CD4-positive, CD25-positive, alpha-beta regulatory T cell (primary cell): ENCODE measurements around the gene MCL1. TPM values are rescaled to one million over a fixed set of nuclear protein-coding genes. Genes with fewer than 3 reads are reported as not detected.

Experiments
- ATAC-seq, 2 donors: fragments of 150-1000 bp; cut with Tn5 transposase; one replicate each; pipeline ENCODE4 v1.10.0; 2021; ENCODE audit warnings: low read depth in 2 of 2, moderate number of reproducible peaks in 2 of 2, moderate library complexity in 1 of 2
- DNase-seq, 3 donors: peaks; one replicate each; pipeline versions ENCODE4 v3.0.0 to v3.0.0-alpha.2; 2012 to 2022; ENCODE audit warnings: mixed read lengths in 1 of 3
- H3K27ac ChIP-seq: one replicate; pipeline ENCODE4 v1.7.0; 2013; ENCODE audit warnings: mild to moderate bottlenecking, low read length; ENCODE audit not compliant: insufficient read depth, poor library complexity, severe bottlenecking
- H3K27me3 ChIP-seq: one replicate; pipeline ENCODE4 v1.7.0; 2013; ENCODE audit warnings: low read length; ENCODE audit not compliant: control insufficient read depth, insufficient read depth
- H3K36me3 ChIP-seq: one replicate; pipeline ENCODE4 v1.7.0; 2013; ENCODE audit warnings: mild to moderate bottlenecking, low read length, moderate library complexity; ENCODE audit not compliant: control insufficient read depth, insufficient read depth
- H3K4me1 ChIP-seq: 2 replicates; pipeline ENCODE4 v1.7.0; 2013; ENCODE audit warnings: mild to moderate bottlenecking, low read length; ENCODE audit not compliant: insufficient read depth, control insufficient read depth, poor library complexity, severe bottlenecking
- H3K4me3 ChIP-seq: one replicate; pipeline ENCODE4 v1.7.0; 2013; ENCODE audit warnings: low read depth, mild to moderate bottlenecking, low read length, moderate library complexity
- H3K9me3 ChIP-seq, 2 experiments: 1 replicate in 1 of 2; 2 replicates in 1 of 2; pipeline ENCODE4 v1.7.0; 2013; ENCODE audit warnings: low read length in 2 of 2, mild to moderate bottlenecking in 1 of 2, moderate library complexity in 1 of 2; ENCODE audit not compliant: control insufficient read depth in 2 of 2
- H3K27ac Mint-ChIP-seq, 3 donors: one replicate each; pipeline ENCODE4 v1.8.0; 2020 to 2022; ENCODE audit warnings: mild to moderate bottlenecking in 3 of 3, mixed read lengths in 3 of 3, moderate library complexity in 2 of 3
- H3K27me3 Mint-ChIP-seq: one replicate; pipeline ENCODE4 v1.8.0; 2022; ENCODE audit warnings: mild to moderate bottlenecking, mixed read lengths
- H3K36me3 Mint-ChIP-seq: one replicate; pipeline ENCODE4 v1.8.0; 2020; ENCODE audit warnings: mixed read lengths
- H3K4me1 Mint-ChIP-seq, 4 donors: one replicate each; pipeline ENCODE4 v1.8.0; 2020 to 2022; ENCODE audit warnings: mixed read lengths in 4 of 4, mild to moderate bottlenecking in 1 of 4
- H3K4me3 Mint-ChIP-seq, 4 donors: one replicate each; pipeline ENCODE4 v1.8.0; 2020 to 2022; ENCODE audit warnings: mild to moderate bottlenecking in 4 of 4, mixed read lengths in 4 of 4, moderate library complexity in 3 of 4
- H3K9me3 Mint-ChIP-seq, 7 donors: one replicate each; pipeline ENCODE4 v1.8.0; 2020 to 2022; ENCODE audit warnings: mixed read lengths in 7 of 7, mild to moderate bottlenecking in 3 of 7, moderate library complexity in 2 of 7
- polyA plus RNA-seq, 4 donors: library from polyadenylated mRNA; unstranded; fragments of 300-500 nt; fragmentation: Illumina TruSeq; gene quantifications; one replicate each; pipeline ENCODE4 v1.2.3, GENCODE V29; 2021
- total RNA-seq: library from RNA; stranded (reverse); gene quantifications from one replicate; pipeline ENCODE4 v1.2.3, GENCODE V29; 2022

Gene MCL1
- total and polyA plus RNA-seq, 5 donors from 2014 or later: 167 to 764 (median 184) TPM

- Mint-ChIP-seq H3K9me3 (peaks cover 0 to 1% (median 0%) of the 10 kb centered on the region in 7 donors), H3K4me3 (peak overlapping the region; percentile 83 to 89 (median 84)), H3K4me1 (peaks cover 0 to 24% (median 11%) of the 10 kb centered on the region in 4 donors), H3K27me3 (peaks cover 66% of the 10 kb centered on the region), H3K36me3 (no peaks in the 10 kb centered on the region), H3K27ac (no peak overlapping the region)
- Histone ChIP-seq H3K27me3 (peaks cover 7% of the 10 kb centered on the region), H3K27ac (no peak overlapping the region), H3K4me3 (peak overlapping the region; percentile 74), H3K36me3 (no peaks in the 10 kb centered on the region), H3K9me3 (no peaks in the 10 kb centered on the region), H3K4me1 (peaks cover 22% of the 10 kb centered on the region)
- ATAC-seq (no peak), DNase-seq (no peak)
These were observed 31.1 kb downstream of the MCL1 start for GRCh38 chr1:150548324-150548631.

- H3K4me3 Mint-ChIP-seq: peak overlapping the region in 1 of 4 donors; percentile 29
These were observed 33.0 kb downstream of the MCL1 start for GRCh38 chr1:150546294-150546937.

GRCh38 chr1:150545486-150546032 lies 33.9 kb downstream of the MCL1 start:
- H3K4me3 ChIP-seq: no peak overlapping the region
- H3K36me3 Mint-ChIP-seq: no peaks in the 10 kb centered on the region
- H3K4me1 ChIP-seq: peaks cover 16% of the 10 kb centered on the region
- peaks cover 61% of the 10 kb centered on the region for H3K27me3 Mint-ChIP-seq
- no peak overlapping the region for H3K4me3 Mint-ChIP-seq
- peaks cover 0 to 11% (median 6%) of the 10 kb centered on the region in 4 donors for H3K4me1 Mint-ChIP-seq
- peaks cover 7% of the 10 kb centered on the region for H3K27me3 ChIP-seq
- DNase-seq: no peak
- H3K9me3 ChIP-seq: no peaks in the 10 kb centered on the region
- no peak overlapping the region for H3K27ac ChIP-seq
- H3K9me3 Mint-ChIP-seq: peaks cover 0 to 1% (median 0%) of the 10 kb centered on the region in 7 donors
- H3K27ac Mint-ChIP-seq: no peak overlapping the region
- no peak for ATAC-seq
- no peaks in the 10 kb centered on the region for H3K36me3 ChIP-seq

More at GRCh38 chr1:150546294-150546937, 33.0 kb downstream of the MCL1 start:
- no peaks in the 10 kb centered on the region for H3K36me3 Mint-ChIP-seq
- no peaks in the 10 kb centered on the region for H3K36me3 ChIP-seq
- no peak overlapping the region for H3K27ac ChIP-seq
- no peak overlapping the region for H3K4me3 ChIP-seq
- no peak overlapping the region for H3K27ac Mint-ChIP-seq
- H3K9me3 Mint-ChIP-seq: peaks cover 0 to 1% (median 0%) of the 10 kb centered on the region in 7 donors
- H3K27me3 Mint-ChIP-seq: peaks cover 69% of the 10 kb centered on the region
- peaks cover 0 to 19% (median 10%) of the 10 kb centered on the region in 4 donors for H3K4me1 Mint-ChIP-seq
- peaks cover 7% of the 10 kb centered on the region for H3K27me3 ChIP-seq
- no peak for ATAC-seq
- no peaks in the 10 kb centered on the region for H3K9me3 ChIP-seq
- H3K4me1 ChIP-seq: peaks cover 18% of the 10 kb centered on the region
- no peak for DNase-seq

GRCh38 chr1:150544204-150544603 lies 35.2 kb downstream of the MCL1 start:
- no peak for ATAC-seq
- no peak for DNase-seq
- Mint-ChIP-seq H3K27me3 (peaks cover 51% of the 10 kb centered on the region), H3K4me1 (peaks cover 0 to 5% (median 4%) of the 10 kb centered on the region in 4 donors), H3K36me3 (no peaks in the 10 kb centered on the region), H3K27ac (no peak overlapping the region), H3K9me3 (peaks cover 0 to 1% (median 0%) of the 10 kb centered on the region in 7 donors), H3K4me3 (no peak overlapping the region)
- H3K27me3 ChIP-seq: peaks cover 7% of the 10 kb centered on the region
- no peak overlapping the region for H3K4me3 ChIP-seq
- H3K9me3 ChIP-seq: no peaks in the 10 kb centered on the region
- H3K4me1 ChIP-seq: peaks cover 7% of the 10 kb centered on the region
- H3K27ac ChIP-seq: no peak overlapping the region
- no peaks in the 10 kb centered on the region for H3K36me3 ChIP-seq

- H3K9me3 ChIP-seq: no peaks in the 10 kb centered on the region
- H3K9me3 Mint-ChIP-seq: peaks cover 0 to 1% (median 0%) of the 10 kb centered on the region in 7 donors
- H3K36me3 Mint-ChIP-seq: no peaks in the 10 kb centered on the region
- no peak overlapping the region for H3K4me3 ChIP-seq
- H3K4me1 ChIP-seq: peaks cover 4% of the 10 kb centered on the region
- H3K27ac ChIP-seq: no peak overlapping the region
- no peaks in the 10 kb centered on the region for H3K36me3 ChIP-seq
- peaks cover 0 to 4% (median 3%) of the 10 kb centered on the region in 4 donors for H3K4me1 Mint-ChIP-seq
- ATAC-seq (no peak), DNase-seq (no peak)
- H3K27ac Mint-ChIP-seq: no peak overlapping the region
- peaks cover 7% of the 10 kb centered on the region for H3K27me3 ChIP-seq
- H3K4me3 Mint-ChIP-seq: no peak overlapping the region
- peaks cover 50% of the 10 kb centered on the region for H3K27me3 Mint-ChIP-seq
These were observed 35.8 kb downstream of the MCL1 start for GRCh38 chr1:150543500-150544143.

GRCh38 chr1:150537732-150538684 lies 41.4 kb downstream of the MCL1 start:
- no peak for DNase-seq
- Mint-ChIP-seq H3K4me3 (no peak overlapping the region), H3K27me3 (peaks cover 9% of the 10 kb centered on the region), H3K9me3 (no peaks in the 10 kb centered on the region), H3K4me1 (no peaks in the 10 kb centered on the region), H3K36me3 (no peaks in the 10 kb centered on the region), H3K27ac (no peak overlapping the region)
- H3K36me3 ChIP-seq: no peaks in the 10 kb centered on the region
- H3K4me3 ChIP-seq: no peak overlapping the region
- no peaks in the 10 kb centered on the region for H3K9me3 ChIP-seq
- H3K27me3 ChIP-seq: no peaks in the 10 kb centered on the region
- no peak for ATAC-seq
- no peaks in the 10 kb centered on the region for H3K4me1 ChIP-seq
- H3K27ac ChIP-seq: no peak overlapping the region

- no peak overlapping the region for H3K27ac Mint-ChIP-seq
- Histone ChIP-seq H3K27ac (no peak overlapping the region), H3K4me1 (no peaks in the 10 kb centered on the region), H3K4me3 (no peak overlapping the region), H3K27me3 (no peaks in the 10 kb centered on the region), H3K36me3 (no peaks in the 10 kb centered on the region), H3K9me3 (no peaks in the 10 kb centered on the region)
- H3K4me3 Mint-ChIP-seq: no peak overlapping the region
- no peaks in the 10 kb centered on the region for H3K9me3 Mint-ChIP-seq
- peaks cover 0 to 5% (median 0%) of the 10 kb centered on the region in 4 donors for H3K4me1 Mint-ChIP-seq
- ATAC-seq (no peak), DNase-seq (no peak)
- H3K36me3 Mint-ChIP-seq: no peaks in the 10 kb centered on the region
- H3K27me3 Mint-ChIP-seq: peaks cover 1% of the 10 kb centered on the region
These were observed 42.3 kb downstream of the MCL1 start for GRCh38 chr1:150536836-150537731.
